NCI-H2107 (cell line): Measurements from ENCODE around the gene MRM1.

Source experiments
- DNase-seq: peaks from one replicate; lab custom pipeline; 2025; lab: John Stamatoyannopoulos, UW

Gene MRM1

DNA sequence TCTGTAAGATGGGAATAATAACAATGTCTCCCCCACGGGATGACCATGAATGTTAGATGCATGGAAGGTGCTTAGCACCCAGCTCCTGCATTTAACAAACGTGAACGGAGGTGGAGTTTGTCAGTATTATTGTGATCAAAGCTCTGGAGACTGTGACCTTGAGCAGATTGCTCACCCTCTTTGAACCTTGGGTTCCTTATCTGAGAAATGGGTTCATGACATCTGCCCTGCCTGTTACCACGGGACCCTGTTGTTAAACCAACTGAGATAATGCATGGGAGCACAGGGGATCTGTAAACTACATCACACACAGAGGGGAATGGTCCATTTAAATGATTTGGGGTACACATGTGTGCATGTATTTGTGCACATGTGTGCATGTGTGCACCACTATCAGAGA lies 29.6 kb downstream of the MRM1 start:
- no peak for DNase-seq

DNA sequence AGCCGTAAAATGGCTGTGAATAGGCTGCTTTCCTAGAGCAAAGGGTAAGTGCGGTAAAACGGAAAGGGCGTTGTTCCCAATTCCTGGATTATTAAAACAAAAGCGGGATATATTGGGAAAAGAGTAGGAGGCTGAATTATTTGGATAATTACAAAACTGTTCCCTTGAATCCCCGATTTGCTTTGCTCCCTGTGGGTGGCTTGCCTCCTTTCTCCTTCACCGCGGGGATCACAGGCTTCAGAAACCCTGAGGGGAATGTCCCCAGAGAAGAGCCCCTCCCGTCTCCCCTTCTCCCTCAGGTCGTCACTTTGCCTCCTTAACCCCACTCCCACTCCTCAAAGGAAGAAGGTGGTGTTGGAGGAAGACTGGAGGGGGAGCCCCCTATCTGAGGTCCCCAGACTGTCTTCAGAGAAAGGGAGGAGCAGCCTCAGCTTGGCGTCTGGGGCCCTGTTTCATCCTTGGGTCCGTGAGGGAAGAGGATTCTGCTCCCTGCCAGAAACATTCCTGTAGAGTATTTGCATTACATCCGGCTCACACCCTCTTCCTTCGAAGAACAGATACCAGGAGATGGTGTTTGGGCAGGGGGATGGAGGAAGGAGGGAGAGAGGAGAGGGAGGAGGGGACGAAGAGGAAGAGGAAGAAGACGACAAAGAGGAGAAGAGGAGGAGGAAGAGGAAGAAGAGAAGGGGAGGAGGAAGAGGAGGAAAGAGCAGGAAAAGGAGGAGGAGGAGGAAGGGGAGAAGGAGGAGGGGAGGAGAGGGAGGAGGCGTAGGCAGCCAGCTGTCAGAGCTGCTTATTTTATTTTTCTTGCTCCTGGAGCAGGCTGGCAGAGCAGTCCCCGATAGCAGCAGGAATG lies 31.8 kb downstream of the MRM1 start:
- no peak for DNase-seq

DNA sequence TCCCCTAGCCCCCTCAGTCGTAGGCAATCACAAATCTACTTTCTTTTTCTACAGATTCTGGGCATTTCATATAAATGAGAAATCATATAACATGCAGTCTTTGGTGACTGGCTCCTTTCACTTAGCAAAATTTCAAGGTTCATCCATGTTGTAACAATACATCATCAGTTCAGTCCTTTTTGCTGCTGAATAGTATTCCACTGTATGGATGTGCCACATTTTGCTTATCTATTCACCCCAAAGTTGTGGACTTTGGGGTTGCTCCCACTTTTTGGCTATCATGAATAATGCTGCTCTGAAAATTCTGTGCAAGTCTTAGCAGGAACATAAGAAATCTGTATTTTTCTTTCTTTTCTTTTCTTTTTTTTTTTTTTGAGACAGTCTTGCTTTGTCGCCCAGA lies 39.0 kb downstream of the MRM1 start:
- no peak for DNase-seq

DNA sequence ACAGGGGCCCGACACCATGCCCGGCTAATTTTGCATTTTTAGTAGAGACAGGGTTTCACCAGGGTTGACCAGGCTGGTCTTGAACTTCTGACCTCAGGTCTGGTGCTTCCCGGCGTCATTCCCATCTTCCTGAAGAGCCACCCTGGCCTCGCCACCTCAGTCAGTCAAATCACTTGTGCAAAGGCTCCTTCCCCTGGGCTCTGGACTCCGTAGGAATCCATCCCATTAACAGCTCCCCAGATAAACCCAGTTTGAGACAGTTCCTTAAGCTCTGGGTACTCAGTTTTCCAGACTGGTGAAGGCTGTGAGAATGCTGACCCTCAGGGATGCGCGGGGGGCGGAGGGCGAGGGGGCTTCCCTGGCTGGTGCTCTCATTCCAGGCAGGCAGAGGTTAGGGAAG lies 39.5 kb downstream of the MRM1 start:
- DNase-seq: no peak

DNA sequence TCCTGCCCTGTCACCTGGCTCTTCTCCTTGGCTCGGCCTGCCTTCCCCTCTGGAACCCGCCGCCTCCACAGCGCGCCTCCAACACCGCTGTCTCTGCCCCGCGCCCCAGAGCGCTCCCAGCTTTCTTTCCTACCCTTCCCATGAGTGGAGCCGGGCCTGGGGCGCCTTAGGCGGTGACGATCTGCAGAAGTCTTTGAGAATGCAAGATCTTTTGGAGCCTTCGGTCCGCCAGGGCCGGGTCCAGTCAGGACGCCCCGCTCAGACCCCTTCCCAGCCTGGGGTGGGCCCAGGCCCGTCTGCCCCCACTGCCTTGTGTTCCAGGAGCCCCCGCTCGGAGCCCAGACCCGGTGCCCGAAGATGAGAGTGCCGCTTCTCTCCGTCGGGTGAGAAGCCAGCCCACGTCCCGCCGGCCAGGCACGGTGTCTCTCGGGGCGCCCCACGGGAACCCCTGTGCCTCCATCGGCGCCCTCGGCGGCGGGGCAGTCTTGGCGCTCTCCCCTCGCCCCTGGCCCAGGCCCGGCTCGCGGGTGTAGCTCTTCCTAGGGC lies 40.0 kb downstream of the MRM1 start:
- no peak for DNase-seq

DNA sequence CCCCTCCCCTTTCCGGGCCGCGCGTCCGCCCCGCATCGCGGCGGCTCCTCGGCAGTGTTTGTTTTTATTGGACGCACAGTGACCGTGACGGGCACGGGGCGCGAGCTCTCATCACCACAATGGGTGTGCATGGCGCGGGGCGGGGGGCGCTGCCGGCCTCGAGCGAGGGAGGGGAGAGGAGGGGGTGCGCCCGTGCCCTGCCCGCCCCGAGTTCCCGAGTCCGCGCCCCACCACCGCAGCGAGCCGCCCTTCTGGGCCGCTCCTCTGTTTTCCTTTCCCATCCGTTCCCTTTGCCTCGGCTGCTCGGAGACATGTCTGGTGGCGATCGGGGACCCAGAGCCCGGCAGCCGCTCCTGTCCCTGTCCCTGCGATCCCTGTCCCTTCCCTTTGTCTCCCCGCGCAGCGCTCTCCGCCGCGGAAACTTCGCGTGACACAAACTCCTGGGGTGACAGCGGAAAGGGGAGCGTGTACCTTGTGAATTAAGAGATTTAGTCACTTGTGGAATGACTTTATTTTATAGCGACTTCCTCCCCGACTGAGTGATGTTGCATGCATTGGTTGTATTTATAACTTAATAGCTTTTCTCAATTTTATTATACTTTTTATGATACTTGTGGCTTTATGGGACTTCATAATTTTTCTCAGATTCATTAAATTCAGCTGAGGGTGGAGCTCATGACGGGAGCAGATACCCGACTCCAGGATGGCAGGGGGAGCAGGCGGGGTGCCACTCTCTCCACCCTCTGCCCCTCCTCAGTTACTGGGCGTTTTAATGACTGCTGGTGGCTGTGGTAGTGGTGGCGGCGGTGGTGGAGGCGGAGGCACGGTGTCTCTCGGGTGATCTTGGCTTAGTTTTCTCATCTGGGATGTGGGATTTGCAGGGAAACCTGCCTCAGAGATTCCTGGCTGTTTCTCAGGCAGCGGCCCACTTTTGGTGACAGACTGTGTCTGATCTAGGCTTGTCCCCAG lies 40.8 kb downstream of the MRM1 start:
- DNase-seq: no peak

DNA sequence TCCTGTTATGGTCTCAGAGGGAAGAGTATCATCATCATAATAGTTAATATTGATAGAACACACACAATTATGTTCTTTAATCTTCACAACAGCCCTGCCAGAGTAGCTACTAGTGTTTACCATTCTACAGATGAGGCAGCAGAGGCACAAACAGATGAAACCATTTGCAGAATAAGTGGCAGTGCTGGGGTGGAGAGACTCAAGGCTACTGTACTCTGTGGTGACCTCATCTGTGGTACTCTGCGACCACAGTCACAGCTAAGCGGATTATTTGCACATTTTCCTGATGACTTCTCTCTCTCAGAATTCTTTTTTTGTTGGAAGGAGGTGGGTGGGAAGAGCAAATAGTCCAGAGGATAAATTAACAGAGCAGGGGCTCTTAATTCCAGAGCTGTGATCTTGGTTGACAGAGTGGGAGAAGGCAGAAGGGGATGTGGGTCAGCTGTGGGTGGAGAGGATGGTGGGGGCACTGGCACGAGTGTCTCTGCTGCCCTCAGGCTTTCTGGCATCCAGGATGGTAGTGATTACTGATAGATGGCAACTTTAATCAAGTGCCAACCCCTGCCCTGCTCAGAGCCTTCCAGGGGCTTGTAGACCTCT lies 41.8 kb downstream of the MRM1 start:
- no peak for DNase-seq

DNA sequence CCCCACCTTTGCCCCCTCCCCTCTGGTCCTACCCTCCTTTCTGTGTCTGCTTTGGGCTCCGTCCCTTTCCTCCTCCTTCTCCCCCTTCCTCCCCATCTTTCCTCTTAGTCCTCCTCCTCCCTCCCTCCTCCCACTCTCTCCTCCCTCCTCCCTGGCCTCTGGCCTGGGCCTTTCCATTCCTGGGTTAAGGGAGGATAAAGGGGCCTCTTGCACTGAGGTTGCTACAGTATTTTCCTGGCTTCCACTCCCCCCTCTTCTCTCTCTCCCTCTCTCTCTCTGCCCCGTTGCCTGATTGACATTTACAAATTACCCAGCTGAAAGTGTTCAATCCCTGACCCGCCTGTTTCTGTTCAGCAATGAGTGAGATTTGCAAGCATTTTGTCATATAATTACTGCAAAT lies 44.0 kb downstream of the MRM1 start:
- no peak for DNase-seq

DNA sequence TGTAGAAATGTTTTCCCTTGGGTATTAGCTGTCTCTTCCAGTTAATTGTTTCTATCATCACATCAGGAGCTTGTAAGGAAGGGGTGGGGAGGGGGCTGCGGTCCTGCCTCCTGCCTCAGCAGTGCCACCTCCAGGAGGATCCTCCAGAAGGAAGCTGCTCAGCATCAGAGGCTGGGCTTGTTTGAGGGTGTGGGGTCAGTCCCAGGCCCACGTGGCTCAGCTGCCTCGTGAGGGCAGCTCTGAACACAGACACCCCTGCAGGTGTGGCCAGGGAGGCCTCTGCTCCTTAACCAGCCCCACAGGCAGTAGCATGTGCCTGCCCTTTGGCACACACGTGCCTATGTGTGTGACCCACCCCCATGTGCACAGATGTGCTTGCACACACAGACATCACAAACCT lies 46.3 kb downstream of the MRM1 start:
- no peak for DNase-seq

DNA sequence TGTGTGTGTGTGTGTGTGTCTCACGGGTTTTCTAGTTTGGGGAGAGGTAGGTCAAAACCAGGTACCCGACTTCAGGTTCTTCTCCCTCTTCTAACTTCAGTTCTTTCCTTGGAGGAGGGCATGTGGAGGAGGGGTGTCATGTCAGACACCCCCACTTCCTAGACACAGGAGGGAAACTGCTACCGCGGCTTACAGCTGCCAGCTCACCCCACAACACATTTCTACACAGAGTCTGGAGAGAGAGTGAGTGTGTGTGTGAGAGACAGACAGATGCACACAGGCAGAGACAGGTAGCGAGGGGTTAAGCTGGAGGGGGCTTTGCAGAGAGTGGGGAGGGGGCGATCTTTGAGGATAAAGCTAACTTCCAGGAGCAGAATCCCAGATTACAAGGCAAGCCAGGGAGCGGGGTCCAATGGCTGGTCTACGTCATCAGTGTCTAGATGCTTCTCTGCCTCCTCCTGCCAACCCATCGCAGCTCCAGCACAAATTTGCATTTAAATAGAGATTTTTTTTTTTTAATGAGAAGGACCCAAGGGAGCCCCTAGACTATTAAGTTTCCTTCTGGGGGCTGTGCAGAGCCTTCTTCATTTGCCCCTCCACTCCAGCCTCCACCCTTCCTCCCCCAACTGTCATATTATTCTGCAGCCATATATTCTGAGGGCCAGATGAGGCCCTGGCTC lies 48.9 kb downstream of the MRM1 start:
- no peak for DNase-seq

DNA sequence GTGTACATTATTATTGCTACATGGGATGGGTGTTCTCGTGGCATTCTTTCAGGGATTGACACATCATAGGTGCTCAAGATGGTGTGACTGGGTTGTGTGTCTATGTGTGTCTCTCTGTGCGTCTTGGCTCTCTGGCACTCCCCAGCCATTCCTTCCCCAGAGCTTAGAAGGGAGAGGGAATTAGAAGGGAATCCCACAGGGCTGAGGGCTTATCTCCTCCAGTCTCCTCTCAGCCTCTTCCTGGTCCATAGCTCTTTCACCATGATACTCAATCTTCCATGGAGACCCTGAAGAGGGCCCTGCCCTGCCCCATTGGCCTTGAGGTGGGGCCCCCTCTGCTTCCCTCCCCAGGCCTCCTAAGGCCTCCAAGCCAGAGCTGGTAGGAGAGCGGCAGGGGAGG lies 52.0 kb downstream of the MRM1 start:
- no peak for DNase-seq

DNA sequence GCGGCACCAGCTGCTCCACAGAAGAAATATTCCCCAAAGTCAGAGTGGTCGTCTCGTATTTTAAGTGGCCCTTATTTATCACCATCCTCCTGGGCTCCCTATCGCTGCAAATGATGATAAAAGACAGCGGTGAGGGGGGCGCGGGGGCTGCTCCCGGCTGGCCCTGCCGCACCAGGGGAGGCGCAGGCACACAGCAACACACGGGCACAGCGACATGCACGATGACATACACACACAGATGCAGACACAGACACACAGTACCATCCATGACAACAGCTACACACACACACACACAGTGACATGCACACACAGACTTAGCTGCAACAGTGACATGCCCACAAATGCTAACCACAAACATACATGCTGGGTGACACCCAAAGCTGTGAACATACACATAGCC lies 52.5 kb downstream of the MRM1 start:
- no peak for DNase-seq

DNA sequence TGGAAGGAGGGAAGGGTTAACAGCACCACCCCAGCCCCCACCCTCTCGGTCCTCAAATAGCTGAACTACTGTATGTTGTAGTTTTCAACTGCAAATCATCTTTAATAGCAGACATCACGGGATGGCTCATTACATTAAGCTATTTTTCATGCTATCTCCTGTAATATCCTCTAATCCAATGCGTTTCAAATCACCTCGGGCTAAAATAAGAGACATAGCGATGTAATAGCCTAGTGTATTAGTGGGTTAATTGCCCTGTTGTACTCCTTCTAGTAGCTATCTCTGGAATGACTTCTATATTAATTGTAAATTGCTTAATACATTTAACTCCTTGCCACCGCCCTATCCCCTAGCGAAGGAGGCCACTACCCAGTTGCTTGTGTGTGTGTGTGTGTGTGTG lies 54.3 kb downstream of the MRM1 start:
- DNase-seq: no peak

DNA sequence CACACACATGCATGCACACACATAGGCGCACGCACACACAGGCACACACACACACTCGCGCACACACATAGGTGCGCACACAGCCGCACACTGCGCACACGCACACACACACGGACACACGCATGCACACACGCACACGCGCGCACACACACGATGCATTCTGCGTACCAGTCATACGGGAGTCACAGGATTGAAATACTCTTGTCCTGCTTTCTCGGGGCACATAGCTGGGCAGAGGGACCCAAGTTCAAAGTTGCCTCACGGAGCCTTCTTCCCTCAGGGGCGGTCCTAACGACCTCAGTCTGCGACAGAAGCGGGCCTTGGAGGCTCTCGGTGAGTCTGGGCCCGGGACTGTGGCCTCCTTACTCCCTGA lies 56.0 kb downstream of the MRM1 start:
- no peak for DNase-seq

DNA sequence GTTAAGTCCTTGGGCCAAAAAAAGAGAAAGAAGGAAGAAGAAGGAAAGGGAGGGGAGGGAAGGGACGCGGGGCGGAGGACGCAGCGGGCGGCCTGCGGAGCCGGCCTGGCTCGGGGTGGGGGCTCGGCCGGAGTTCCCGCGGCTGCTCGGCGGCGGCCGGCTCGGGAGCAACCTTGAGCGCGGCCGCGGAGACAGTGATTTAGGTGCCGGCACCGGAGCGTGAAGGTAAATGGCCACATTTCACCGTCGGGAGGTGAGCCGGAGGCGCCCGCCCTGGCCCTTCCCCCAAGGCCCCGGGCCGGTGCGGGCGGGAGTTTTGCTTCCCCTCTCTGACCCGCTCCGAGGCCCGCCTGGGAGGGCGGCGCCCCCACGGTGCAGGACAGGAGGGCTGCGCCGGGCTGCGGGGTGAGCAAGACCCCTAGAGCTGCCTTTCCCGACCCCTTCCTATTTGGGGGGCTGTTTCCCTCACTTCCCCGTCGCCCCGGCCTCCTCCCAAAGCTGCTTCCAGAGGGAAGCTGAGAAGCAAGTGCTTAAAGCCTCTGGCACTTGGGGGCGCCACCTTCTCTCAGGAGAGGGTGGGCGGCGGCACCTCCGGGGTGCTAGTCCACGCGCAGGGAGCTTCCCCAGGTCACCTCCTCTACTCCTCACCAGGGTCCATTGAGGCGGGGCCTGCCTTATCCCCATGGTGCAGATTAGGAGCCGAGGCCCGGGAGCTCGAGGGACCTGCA lies 56.5 kb downstream of the MRM1 start:
- no peak for DNase-seq
